HepG2 (cell line): Measurements from ENCODE around the gene UTS2R. TPM values are rescaled to one million over a fixed set of nuclear protein-coding genes. Genes with fewer than 3 reads are reported as not detected.

Experiments used
- ATAC-seq: fragments of 200-7000 bp; cut with Tn5 transposase; 3 replicates; pipeline ENCODE4 v1.9.1; 2020; ENCODE audit warnings: mild to moderate bottlenecking, moderate library complexity
- BruUV-seq: library from RNA; stranded (reverse); fragments of 400-500 nt; replicated peaks from 2 replicates; lab custom pipeline; 2021; lab: Mats Ljungman, UMichigan
- CTCF ChIA-PET: fragments of 300-600 bp; formaldehyde crosslinking; extraction: SDS; loops from one replicate; lab custom pipeline; 2021; ENCODE audit warnings: low total read pairs, inconsistent platforms, low intra/inter-chr PET ratio; lab: Yijun Ruan, JAX
- POLR2A ChIA-PET: fragments of 350-600 bp; sonication (Branson Sonifier 250); formaldehyde crosslinking; loops from one replicate; lab custom pipeline; 2020; ENCODE audit warnings: antibody characterized with exemption, inconsistent platforms; lab: Yijun Ruan, JAX
- DNase-seq: peaks from one replicate; pipeline ENCODE4 v3.0.0-alpha.2; 2015; ENCODE audit warnings: low spot score
- FAIRE-seq: peaks from 3 replicates; lab custom pipeline; 2011; peaks lifted over from hg19 to GRCh38; lab: Jason Lieb, UNC
- H2AFZ ChIP-seq: one replicate; pipeline ENCODE4 v1.6.1; 2011; ENCODE audit warnings: low read length, inconsistent platforms
- H3K27ac ChIP-seq: fragments of 300-600 bp; 3 replicates; pipeline ENCODE4 v1.8.0; 2011; ENCODE audit warnings: mixed run types, mild to moderate bottlenecking, mixed read lengths, low read length, inconsistent platforms; ENCODE audit not compliant: insufficient read depth; ENCODE audit errors: extremely low read length
- H3K27me3 ChIP-seq, 2 experiments: fragments of 200-600 bp in 1 of 2; 2 replicates in 1 of 2; 3 replicates in 1 of 2; pipeline versions ENCODE4 v1.6.0 to v1.8.0; 2011; ENCODE audit warnings: low read length in 2 of 2, mild to moderate bottlenecking in 2 of 2, moderate library complexity in 2 of 2, inconsistent platforms in 1 of 2; ENCODE audit not compliant: insufficient read depth in 2 of 2, control insufficient read depth in 1 of 2
- H3K36me3 ChIP-seq, 2 experiments: fragments of 200-600 bp in 1 of 2; replicated peaks in 1 of 2; 2 replicates in 1 of 2; 3 replicates in 1 of 2; pipeline versions ENCODE4 v1.5.1 to v1.8.0; 2011; ENCODE audit warnings: low read length in 2 of 2, inconsistent platforms in 1 of 2; ENCODE audit not compliant: insufficient read depth in 2 of 2, control insufficient read depth in 1 of 2
- H3K4me1 ChIP-seq: 2 replicates; pipeline ENCODE4 v1.5.1; 2012; ENCODE audit warnings: low read length, inconsistent platforms; ENCODE audit not compliant: insufficient read depth
- H3K4me2 ChIP-seq: 2 replicates; pipeline ENCODE4 v1.6.0; 2011; ENCODE audit warnings: low read depth, low read length, inconsistent platforms
- H3K4me3 ChIP-seq, 3 experiments: fragments of 200-600 bp in 1 of 3; sonication (generic), shearing (Covaris generic) in 1 of 3; replicated peaks in 1 of 3; 2 replicates each; pipeline ENCODE4 v1.5.1; 2011 to 2016; ENCODE audit warnings: low read length in 3 of 3, inconsistent platforms in 2 of 3, low read depth in 2 of 3, mild to moderate bottlenecking in 2 of 3, control low read depth in 1 of 3, mixed read lengths in 1 of 3; ENCODE audit not compliant: insufficient read depth in 1 of 3
- H3K79me2 ChIP-seq: one replicate; pipeline ENCODE4 v1.6.1; 2011; ENCODE audit warnings: low read length, inconsistent platforms; ENCODE audit not compliant: insufficient read depth
- H3K9ac ChIP-seq: 2 replicates; pipeline ENCODE4 v1.6.0; 2011; ENCODE audit warnings: mild to moderate bottlenecking, low read depth, low read length, inconsistent platforms; ENCODE audit not compliant: insufficient read depth
- H3K9me3 ChIP-seq: 2 replicates; pipeline ENCODE4 v1.5.1; 2012; ENCODE audit warnings: mild to moderate bottlenecking, low read length
- H4K20me1 ChIP-seq: 2 replicates; pipeline ENCODE4 v1.6.0; 2011; ENCODE audit warnings: inconsistent platforms, mild to moderate bottlenecking, low read length, moderate library complexity; ENCODE audit not compliant: insufficient read depth
- AGO2 ChIP-seq: fragments of 200-400 bp; formaldehyde crosslinking; optimal IDR thresholded peaks from 2 replicates; pipeline ENCODE3; 2017; ENCODE audit warnings: mild to moderate bottlenecking, low read depth, low read length, moderate library complexity
- HNRNPL ChIP-seq: fragments of 200-400 bp; formaldehyde crosslinking; IDR thresholded peaks from 2 replicates; pipeline ENCODE4 v1.6.1; 2017; ENCODE audit warnings: mild to moderate bottlenecking, low read depth, low read length
- JUNB ChIP-seq: sonication (generic); formaldehyde crosslinking; IDR thresholded peaks from 2 replicates; pipeline ENCODE4 v1.8.0; 2022; ENCODE audit warnings: missing genetic modification reagents, mild to moderate bottlenecking, borderline replicate concordance
- KDM5B ChIP-seq: sonication (generic); formaldehyde crosslinking; IDR thresholded peaks from 2 replicates; pipeline ENCODE4 v1.4.0; 2020; ENCODE audit warnings: missing genetic modification reagents, mild to moderate bottlenecking, borderline replicate concordance
- SNAPC4 ChIP-seq: sonication (generic); formaldehyde crosslinking; IDR thresholded peaks from 2 replicates; pipeline ENCODE4 v1.4.0; 2020; ENCODE audit warnings: mild to moderate bottlenecking, missing genetic modification reagents
- ZXDC ChIP-seq: sonication (generic); formaldehyde crosslinking; IDR thresholded peaks from 2 replicates; pipeline ENCODE4 v1.5.0; 2020; ENCODE audit warnings: mild to moderate bottlenecking, missing genetic modification reagents
- WGBS: methylation state at CpG from one replicate; pipeline ENCODE4 v1.1.6; 2017; ENCODE audit warnings: low lambda C conversion rate; 5-methylcytosine and 5-hydroxymethylcytosine counted together
- in situ Hi-C: cut with HindIII; loops from 2 replicates; pipeline ENCODE4 v1.10.0; 2017; ENCODE audit warnings: low pct_unique_long_range_greater_than_20kb; ENCODE audit not compliant: extremely low pct_ligation_motif_present
- intact Hi-C: fragments of 100-400 bp; cut with micrococcal nuclease; formaldehyde crosslinking; loops from one replicate; pipeline ENCODE4 v1.10.0; 2022; ENCODE audit not compliant: unreplicated experiment
- polyA plus RNA-seq, 8 experiments: library from polyadenylated mRNA; depleted of rRNA in 3 of 8; stranded (reverse) in 7 of 8; unstranded in 1 of 8; fragments of >200 nt; fragmentation: Illumina TruSeq in 4 of 8; extraction: Trizol in 4 of 8; gene quantifications; 2 replicates each; pipeline versions ENCODE4 v1.2.1 to v1.2.3, GENCODE V29; 2011 to 2016; ENCODE audit warnings: low read depth in 4 of 8, missing spikeins in 1 of 8, mixed read lengths in 1 of 8; ENCODE audit not compliant: insufficient read depth in 1 of 8
- total RNA-seq, 5 experiments: library from RNA; depleted of rRNA; stranded (reverse); fragments of >200 nt; fragmentation: Illumina TruSeq; extraction: Trizol; gene quantifications; 2 replicates each; pipeline ENCODE4 v1.2.3, GENCODE V29; 2016; ENCODE audit warnings: low read depth in 1 of 5
- TF ChIP-seq, protein P1 (sequence below): sonication (generic); formaldehyde crosslinking; IDR thresholded peaks from 2 replicates; pipeline ENCODE4 v1.5.0; 2020; ENCODE audit warnings: missing genetic modification reagents, mild to moderate bottlenecking, borderline replicate concordance

Gene UTS2R
- total and polyA plus RNA-seq, 2 of the 13 experiments (the other 11 are each of a cell fraction or from before 2014, with no cell fraction given), result 0.13 to 0.15 TPM

DNA sequence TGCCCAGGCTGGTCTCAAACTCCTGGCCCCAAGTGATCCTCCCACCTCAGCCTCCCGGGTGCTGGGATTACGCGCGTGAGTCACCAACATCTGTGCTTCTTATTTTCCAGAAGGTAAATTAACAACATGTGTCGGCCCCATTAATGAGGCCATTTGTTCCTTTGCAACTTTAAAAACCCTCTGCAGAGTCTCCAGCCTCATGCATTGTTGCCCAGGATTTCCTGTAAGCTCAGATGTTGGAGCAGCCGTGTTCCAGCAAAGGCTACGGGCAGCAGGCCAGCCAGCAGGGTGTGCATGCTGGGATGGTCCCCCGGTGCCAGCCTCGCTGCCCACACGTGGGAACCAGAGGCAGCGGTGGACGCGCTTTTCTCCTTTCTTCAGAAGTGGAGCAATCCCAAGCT is 27.5 kb downstream of the UTS2R start (continued):
- TF ChIP-seq SNAPC4 (CRISPR knock-in tag) (no peak), JUNB (no peak)
- TF ChIP-seq, all 625 proteins: peak for 0

DNA sequence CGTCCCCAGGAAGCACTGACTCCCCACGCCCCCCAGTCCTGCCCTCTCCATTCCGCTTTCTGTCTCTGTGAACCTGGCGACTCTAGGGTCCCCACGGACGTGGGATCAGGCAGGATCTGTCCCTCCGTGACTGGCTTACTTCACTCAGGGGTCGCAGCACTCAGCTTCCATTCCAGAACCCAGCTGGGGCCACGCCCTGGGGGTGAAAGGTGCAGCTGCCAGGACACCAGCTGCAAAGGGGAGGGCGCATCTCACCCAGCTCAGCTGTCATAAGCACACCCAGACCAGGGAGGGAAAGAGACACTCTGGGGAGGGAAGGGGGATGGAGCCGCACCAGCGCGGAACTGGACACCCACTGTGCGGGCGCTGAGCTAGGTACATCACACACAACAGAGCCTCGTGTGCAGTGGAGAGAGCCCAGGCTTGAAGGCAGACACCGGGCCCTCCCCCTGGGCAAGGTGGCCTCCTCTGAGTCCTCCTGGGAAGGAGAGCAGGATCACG is 28.1 kb downstream of the UTS2R start:
- FAIRE-seq (no peak), DNase-seq (no peak), ATAC-seq (no peak)
- 96% methylated on average over 16 of the region's 18 CpGs for WGBS
- POLR2A ChIA-PET, result no interaction called here
- H3K4me3 ChIP-seq, result no peak overlapping the region
- BruUV-seq, result no TSS peak
- no peaks in the 10 kb centered on the region for H3K79me2 ChIP-seq
- peaks cover 13% of the 10 kb centered on the region for H3K4me1 ChIP-seq
- TF ChIP-seq AGO2 (peak; percentile 48), KDM5B (CRISPR knock-in tag) (0 out of 2 replicates have a peak, but pooled peaks have one; percentile 26), ZXDC (CRISPR knock-in tag) (no peak), HNRNPL (no peak)
- TF ChIP-seq, protein P1, sequence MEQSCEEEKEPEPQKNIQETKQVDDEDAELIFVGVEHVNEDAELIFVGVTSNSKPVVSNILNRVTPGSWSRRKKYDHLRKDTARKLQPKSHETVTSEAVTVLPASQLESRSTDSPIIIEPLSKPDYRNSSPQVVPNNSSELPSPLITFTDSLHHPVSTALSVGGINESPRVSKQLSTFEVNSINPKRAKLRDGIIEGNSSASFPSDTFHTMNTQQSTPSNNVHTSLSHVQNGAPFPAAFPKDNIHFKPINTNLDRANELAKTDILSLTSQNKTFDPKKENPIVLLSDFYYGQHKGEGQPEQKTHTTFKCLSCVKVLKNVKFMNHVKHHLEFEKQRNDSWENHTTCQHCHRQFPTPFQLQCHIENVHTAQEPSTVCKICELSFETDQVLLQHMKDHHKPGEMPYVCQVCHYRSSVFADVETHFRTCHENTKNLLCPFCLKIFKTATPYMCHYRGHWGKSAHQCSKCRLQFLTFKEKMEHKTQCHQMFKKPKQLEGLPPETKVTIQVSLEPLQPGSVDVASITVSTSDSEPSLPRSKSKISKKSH, result 0 out of 2 replicates have a peak, but pooled peaks have one; percentile 15
- intact Hi-C loops, result no loop called here
- no peak overlapping the region for H3K4me2 ChIP-seq
- H3K36me3 ChIP-seq, result peaks cover 20 to 23% of the 10 kb centered on the region in 2 experiments; a peak in 4 of 5 replicates
- H4K20me1 ChIP-seq, result no peaks in the 10 kb centered on the region
- H3K27me3 ChIP-seq, result no peaks in the 10 kb centered on the region
- H3K9ac ChIP-seq, result no peak overlapping the region
- H3K9me3 ChIP-seq, result no peaks in the 10 kb centered on the region
- in situ Hi-C loops, result no loop called here
- CTCF ChIA-PET, result no interaction called here
- H3K27ac ChIP-seq, result no peak overlapping the region
- H2AFZ ChIP-seq, result no peak overlapping the region
